HG03571 (cell line): ENCODE results near the gene GEMIN2.
A peak's percentile ranks its signal among the peaks of the same experiment; 100 is the strongest.
"Not testable (repeated sequence)": the region's sequence is repeated elsewhere in the genome, so short reads cannot be mapped to it uniquely, and the experiment has no call there.

ENCODE experiments used
- ATAC-seq: cut with Tn5 transposase; IDR thresholded peaks from one replicate; pipeline ENCODE4 v1.9.1; 2021; ENCODE audit not compliant: unreplicated experiment

GEMIN2 gene

DNA sequence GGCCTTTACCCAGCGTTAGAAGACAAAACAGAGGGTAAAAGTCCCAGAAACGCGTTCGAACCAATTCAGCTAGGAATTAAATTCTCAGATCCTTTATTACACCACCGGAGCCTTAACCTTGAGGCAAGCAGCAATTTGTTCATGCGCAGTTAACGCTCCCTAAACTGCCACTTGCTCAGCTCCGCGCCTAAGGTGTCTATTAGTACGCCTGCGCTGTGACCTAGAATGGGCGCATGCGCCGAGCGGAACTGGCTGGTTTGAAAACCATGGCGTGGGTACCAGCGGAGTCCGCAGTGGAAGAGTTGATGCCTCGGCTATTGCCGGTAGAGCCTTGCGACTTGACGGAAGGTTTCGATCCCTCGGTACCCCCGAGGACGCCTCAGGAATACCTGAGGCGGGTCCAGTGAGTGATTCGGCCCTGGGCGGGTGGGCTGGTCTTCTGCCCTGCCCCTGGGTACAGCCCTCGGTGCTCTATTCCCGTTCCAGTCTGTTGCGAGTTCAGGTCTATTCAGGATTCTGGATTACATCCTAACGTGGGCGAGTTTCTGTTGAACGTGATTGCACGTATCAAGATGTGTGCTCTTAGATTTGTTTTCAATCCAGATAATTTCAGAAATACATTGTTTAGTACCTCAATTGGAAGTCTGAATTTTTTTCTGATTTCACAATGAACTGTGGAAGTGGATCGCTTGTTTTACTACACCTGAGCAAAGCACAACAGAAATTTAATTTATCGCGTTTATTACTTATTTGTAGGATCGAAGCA lies at the start of gene GEMIN2:
Gene GEMIN2 (plus strand): TSS at position 251 of the 766 bp plus-strand sequence. CDS start 16 bp downstream, at position 267.
- ATAC-seq = peak; percentile 92

DNA sequence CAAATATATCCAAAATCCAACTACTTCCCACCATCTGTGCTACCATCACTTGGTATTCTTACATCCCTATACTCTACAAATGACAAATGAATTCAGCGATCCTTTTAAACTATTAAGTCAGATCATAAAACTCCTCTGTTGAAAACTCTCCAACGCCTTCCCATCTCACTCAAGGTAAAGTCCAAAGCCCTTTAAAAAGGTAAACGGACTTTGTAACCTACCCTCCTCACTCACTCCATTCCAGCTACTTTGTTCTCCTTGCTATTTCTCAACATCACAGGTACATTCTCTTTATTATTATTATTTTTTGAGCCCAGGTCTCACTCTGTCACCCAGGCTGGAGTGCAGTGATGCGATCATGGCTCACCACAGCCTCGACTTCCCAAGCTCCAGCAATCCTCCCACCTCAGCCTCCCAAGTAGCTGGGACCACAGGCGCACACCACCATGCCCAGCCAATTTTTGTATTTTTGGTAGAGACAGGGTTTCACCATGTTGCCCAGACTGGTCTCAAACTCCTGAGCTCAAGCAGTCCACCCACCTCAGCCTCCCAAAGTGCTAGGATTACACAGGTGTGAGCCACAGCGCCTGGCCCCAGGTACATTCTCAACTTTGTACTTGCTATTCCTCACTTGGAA lies 44.8 kb upstream of the GEMIN2 start:
- ATAC-seq = not testable (repeated sequence)

GRCh38 chr14:39069923-39070322 lies 44.2 kb upstream of the GEMIN2 start:
- no peak for ATAC-seq

DNA sequence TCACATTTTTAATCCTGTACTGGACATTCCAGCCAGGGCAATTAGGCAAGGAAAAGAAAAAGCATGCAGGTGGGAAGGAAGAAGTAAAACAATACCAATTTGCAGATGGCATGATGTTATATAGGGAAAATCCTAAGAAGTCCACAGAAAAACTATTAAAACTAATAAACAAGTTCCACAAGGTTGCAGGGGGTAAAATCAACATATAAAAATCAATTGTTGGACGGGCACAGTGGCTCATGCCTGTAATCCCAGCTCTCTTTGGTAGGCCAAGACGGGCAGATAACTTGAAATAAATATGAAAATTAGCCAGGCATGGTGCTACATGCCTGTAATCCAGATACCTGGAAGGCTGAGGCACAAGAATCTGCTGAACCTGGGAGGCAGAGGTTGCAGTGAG lies 43.0 kb upstream of the GEMIN2 start:
- no peak for ATAC-seq

DNA sequence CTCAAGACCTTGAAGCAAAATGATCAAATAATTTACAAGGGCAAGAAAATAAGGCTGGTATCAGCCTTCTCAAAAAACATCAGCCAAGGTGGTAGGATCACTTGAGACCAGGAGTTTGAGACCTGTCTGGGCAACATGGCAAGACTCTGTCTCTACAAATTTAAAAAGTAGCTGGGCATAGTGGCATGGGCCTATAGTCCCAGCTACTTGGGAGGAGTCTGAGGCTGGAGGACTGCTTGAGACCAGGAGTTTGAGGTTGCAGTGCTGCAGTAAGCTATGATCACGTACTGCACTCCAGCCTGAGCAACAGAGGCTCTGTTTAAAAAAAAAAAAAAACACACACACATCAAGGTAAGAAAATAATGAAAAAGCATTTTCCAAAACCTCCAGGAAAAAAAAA lies 33.2 kb upstream of the GEMIN2 start:
- no peak for ATAC-seq

GRCh38 chr14:39083127-39083526 lies 31.0 kb upstream of the GEMIN2 start:
- ATAC-seq = no peak

DNA sequence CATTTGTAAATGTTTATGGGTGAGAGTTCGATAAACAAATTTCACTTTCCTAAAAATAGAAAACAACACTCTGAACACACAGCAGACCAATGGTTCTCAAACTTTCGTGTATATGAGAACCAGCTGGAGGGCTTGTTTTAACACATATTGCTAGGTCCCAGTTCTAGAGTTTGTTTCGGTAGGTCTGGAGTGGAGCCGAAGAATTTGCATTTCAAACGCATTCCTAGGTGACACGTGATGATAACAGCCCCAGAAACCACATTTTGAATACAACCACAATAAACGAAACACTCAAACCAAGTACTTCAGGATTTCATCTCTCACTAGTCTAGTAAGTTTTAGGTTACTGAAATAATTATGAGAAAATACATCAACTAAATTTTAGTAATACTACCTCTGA lies 28.2 kb upstream of the GEMIN2 start:
- no peak for ATAC-seq

DNA sequence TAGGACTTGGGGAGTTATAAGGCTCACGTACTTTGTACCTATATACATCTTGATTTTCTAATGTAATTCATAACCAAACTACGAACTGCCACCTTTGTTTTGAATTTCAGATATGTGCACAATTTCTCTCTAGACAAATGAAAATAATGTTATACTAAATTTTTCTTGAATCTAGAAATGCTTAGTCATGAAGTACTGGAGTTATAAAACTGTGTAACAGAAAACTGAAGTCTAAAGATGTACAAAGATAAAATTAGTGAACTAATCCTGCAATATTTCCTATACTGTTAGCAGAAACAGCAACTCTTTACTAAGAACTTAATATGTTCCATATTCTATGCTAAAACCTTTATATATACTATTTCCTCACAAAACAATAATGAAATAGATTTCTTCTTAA lies 26.6 kb upstream of the GEMIN2 start:
- no peak for ATAC-seq

DNA sequence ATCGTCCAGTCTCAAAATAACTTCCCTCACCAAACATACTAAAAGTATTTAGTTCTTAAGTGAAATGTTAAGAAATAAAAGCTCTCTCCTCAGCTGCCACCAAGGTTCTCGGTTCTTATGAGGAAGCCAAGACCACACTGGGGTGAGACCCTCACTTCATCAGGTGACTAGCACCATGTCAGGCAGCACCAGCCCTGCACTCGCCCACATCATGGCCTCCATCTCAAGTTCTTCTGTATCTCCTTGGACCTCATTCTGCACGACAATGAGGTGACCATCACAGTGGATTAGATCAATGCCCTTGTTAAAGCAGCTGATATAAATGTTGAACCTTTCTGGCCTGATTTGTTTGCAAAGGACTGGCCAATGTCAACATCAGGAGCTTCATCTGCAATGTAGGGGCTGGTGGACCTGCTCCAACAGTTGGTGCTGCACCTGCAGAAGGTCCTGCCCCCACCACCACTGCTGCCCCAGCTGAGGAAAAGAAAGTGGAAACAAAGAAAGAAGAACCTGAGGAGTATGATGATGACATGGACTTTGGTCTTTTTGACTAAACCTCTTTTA lies 23.5 kb upstream of the GEMIN2 start:
- ATAC-seq = no peak

DNA sequence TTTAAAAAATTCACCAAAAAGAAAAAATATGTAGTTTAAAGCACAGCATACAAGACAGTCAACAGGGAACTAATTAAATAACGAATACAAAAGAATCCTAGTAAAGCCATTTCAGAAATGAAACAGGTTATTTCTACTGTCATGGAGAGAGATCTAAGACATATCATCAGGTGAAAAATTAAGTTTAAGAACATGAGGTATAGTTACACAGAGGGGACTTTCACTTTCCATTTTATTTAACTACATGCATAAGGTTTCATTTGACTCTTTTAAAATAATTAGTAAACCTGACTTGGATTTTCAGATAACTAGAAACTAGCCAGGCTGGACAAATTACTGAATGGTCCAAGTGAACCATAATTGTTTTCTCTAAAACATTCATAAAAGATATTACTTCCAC lies 22.4 kb upstream of the GEMIN2 start:
- no peak for ATAC-seq

DNA sequence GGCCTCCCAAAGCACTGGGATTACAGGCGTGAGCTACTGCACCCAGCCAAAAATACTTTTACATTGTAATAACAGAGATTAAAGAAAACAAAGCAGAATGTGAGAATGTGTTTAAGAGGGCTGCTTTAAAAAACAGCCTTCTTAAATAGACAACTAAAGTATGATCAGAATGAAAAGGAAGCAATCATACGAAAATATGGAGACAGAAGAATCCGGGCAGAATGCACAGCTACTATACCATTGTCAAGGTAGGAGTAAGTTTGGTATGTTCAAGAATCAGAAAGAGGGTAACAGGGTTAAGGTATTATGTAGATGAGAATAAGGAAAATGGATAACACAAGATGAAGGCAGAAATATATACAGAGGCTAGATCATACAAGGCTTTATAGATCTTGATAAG lies 19.6 kb upstream of the GEMIN2 start:
- no peak for ATAC-seq

GRCh38 chr14:39097159-39097558 lies 17.0 kb upstream of the GEMIN2 start:
- ATAC-seq = no peak

GRCh38 chr14:39099215-39099614 lies 14.9 kb upstream of the GEMIN2 start:
- ATAC-seq = not testable (repeated sequence)

GRCh38 chr14:39099748-39100147 lies 14.4 kb upstream of the GEMIN2 start:
- no peak for ATAC-seq

DNA sequence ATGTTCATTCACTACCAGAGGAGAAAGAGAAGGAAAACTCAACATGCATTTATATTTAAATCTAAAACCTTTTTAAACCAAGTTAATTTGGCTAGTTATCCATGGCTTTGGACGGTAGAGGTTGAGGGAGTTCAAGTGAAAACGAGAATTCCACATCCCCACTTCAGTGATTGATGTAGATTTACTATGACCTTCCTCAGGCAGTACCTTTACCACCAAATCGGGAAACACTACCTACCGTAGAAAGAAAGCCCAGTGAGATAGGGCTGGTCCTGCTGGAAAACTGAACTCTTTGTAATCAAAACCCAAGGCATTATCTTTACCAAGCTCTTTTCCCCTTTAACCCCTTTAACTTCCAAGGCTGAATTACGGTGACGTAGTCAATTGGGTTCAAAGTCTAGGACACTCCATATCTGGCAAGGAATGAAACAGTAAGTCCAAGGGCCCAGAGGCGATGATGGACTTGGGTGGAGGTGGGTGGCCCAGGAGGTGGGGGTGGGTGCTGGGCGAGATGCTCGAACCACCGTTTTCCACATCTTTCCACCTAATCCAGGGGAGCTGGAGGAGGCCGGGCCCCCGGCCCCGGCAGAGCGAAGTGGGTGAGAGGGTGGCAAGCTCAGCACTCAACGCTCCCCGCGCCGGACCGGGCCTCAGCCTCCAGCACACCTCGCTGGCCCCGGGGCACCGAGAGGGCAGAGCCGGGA lies 11.7 kb upstream of the GEMIN2 start:
- ATAC-seq = peak; percentile 21

DNA sequence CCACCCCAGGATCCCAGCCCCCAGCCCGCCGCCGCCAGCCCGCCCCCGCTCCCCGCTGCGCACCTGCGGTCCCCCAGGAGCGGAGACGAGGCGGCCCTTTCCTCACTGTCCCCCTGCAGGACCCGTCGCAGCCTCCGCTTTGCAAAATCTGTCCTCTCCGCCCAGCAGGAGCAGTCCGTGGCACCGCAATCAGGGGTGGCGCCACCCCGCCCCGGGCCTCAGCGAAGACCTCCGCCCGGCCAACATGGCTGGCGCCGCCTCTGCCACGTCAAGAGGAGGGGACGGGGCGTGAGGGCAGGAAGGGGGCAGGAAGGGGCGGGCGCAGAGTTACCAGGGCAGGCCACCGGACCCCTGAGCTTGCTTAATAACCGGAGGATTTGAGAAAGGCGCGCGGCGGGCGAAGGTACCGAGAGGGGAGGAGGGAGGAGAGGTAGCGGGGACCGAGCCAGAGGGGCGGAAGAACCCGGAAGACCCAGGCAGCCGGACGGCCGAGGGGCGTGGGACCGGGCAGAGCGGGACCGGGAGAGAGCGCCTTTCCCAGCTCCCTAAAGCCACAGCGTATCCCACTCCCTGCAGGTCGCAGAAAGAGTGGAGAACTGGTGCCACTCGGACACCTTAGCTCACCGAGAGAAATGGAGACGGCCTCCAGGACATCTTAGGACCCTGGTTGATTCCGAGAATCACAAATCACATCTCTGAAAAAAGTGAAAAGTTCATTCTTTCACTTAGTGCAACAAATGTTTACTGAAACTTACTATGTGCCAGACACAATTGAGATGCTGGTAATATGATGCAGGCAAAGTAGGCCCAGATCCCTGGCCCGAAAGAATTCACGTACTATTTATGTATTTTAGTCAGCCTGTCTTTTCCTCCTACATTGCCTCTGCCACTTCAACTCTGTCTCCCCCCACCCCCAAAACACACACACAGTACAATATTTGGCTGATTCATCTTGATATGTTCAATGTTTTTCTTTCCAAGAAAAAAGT lies 10.9 kb upstream of the GEMIN2 start, which contains the start of gene SEC23A:
Gene SEC23A (minus strand): TSS at position 267 of the 989 bp plus-strand sequence. CDS start 7,117 bp downstream, outside the sequence.
- peak; percentile 95 for ATAC-seq

DNA sequence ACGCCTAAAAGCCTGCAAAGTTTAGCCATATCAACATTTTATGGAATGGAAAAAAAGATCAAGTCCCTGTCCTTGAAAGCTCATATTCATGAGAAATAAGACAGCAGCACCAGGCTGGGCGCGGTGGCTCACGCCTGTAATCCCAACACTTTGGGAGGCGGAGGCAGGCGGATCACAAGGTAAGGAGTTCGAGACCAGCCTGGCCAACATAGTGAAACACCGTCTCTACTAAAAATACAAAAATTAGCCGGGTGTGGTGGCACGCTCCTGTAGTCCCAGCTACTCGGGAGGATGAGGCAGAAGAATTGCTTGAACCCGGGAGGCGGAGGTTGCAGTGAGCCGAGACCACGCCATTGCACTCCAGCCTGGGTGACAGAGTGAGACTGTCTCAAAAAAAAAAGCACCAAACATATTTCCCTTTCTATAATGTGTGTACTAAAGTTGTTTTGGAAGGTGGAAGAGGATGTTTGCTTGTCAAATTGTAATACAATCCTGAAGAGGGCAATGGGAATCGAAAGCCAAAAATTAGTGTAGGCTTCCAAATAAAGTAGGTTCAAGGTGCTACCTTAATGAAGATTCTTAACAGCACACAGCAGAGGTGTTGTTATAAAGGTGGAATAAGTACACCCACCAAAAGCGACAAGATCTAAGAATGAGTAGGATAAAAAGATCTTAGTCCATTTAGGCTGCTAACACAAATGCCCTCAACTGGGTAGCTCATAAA lies 9.9 kb upstream of the GEMIN2 start:
- ATAC-seq = not testable (repeated sequence)

DNA sequence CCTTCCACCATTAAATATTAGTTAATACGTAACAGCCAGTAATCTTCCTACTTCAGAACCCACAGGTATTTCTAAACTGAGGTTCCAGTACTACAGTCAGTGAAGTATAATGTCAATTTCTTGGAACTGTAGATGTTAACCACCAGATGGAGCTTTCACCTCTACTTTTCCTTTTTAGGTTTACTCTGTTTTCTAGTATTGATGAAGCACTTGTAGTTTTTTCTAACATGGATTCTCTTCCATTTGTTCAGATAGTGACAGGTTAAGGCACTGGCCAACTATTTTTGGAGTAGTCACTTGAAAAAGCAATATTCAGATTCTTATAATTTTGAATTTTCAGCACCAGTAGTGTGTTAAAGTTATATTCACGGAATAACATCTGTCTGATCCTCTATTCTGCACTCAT lies 6.5 kb upstream of the GEMIN2 start:
- ATAC-seq = no peak

- ATAC-seq = no peak
Observed at GRCh38 chr14:39108791-39109190, 5.3 kb upstream of the GEMIN2 start.
